Neural cell (in vitro differentiated cells): ENCODE results near the gene CHN1.

Experiments
- CTCF ChIP-seq: fragments of 450-650 bp; IDR thresholded peaks from 2 replicates; pipeline ENCODE4 v1.5.1; 2014; ENCODE audit warnings: antibody characterized with exemption, mild to moderate bottlenecking, moderate library complexity; ENCODE audit not compliant: poor library complexity, severe bottlenecking
- EP300 ChIP-seq: fragments of 450-650 bp; conservative IDR thresholded peaks from 2 replicates; pipeline ENCODE4 v1.6.1; 2014; ENCODE audit warnings: antibody characterized with exemption, mild to moderate bottlenecking, moderate library complexity; ENCODE audit not compliant: poor library complexity, severe bottlenecking
- EZH2 ChIP-seq: fragments of 200-600, 300-800 bp; shearing (Covaris generic), sonication (generic); IDR thresholded peaks from 2 replicates; pipeline ENCODE4 v1.6.1; 2014; ENCODE audit warnings: antibody characterized with exemption, low read length, borderline replicate concordance, mild to moderate bottlenecking; ENCODE audit not compliant: insufficient read depth, poor library complexity, severe bottlenecking
- MXI1 ChIP-seq: fragments of 450-650 bp; conservative IDR thresholded peaks from 2 replicates; pipeline ENCODE4 v1.6.1; 2014; ENCODE audit warnings: antibody characterized with exemption, mild to moderate bottlenecking; ENCODE audit not compliant: poor library complexity, severe bottlenecking
- POLR2AphosphoS5 ChIP-seq: IDR thresholded peaks from 2 replicates; pipeline ENCODE4 v1.6.1; 2012

- TF ChIP-seq CTCF (no peak), POLR2AphosphoS5 (no peak), EZH2 (no peak), EP300 (no peak), MXI1 (no peak)
These were observed 126.5 kb downstream of the CHN1 start for GRCh38 chr2:174878537-174879147.
